H1 (cell line): ENCODE measurements around the gene ENOSF1. TPM values are rescaled to one million over a fixed set of nuclear protein-coding genes. Genes with fewer than 3 reads are reported as not detected.

Source experiments
- SAP30 ChIP-seq: fragments of 300-600 bp; sonication (generic); IDR thresholded peaks from 2 replicates; pipeline ENCODE4 v1.7.1; 2012; ENCODE audit warnings: low read length, moderate library complexity, mild to moderate bottlenecking, inconsistent platforms; ENCODE audit not compliant: insufficient read depth, insufficient replicate concordance
- SIX5 ChIP-seq: IDR thresholded peaks from 2 replicates; pipeline ENCODE4 v1.6.1; 2011; ENCODE audit warnings: mild to moderate bottlenecking, low read depth, low read length
- polyA plus RNA-seq, 7 experiments: library from polyadenylated mRNA; depleted of rRNA in 3 of 7; stranded (reverse) in 5 of 7; unstranded in 2 of 7; fragments of >200 nt in 5 of 7; fragments of 200-250 nt in 2 of 7; gene quantifications; 1 replicate in 5 of 7; 2 replicates in 1 of 7; 4 replicates in 1 of 7; pipeline versions ENCODE4 v1.2.1 to v1.2.3, GENCODE V29; 2011 to 2013; ENCODE audit warnings: missing spikeins in 2 of 7, mixed read lengths in 2 of 7
- total RNA-seq: library from RNA; stranded (reverse); fragmentation: NEBNext Ultra II Directional; extraction: Animal tissue kit (Norgen Biotek cat#: 25700); gene quantifications from 2 replicates; pipeline ENCODE4 v1.2.1, GENCODE V29; 2021

ENOSF1 gene
- total and polyA plus RNA-seq, 2 of the 8 experiments (the other 6 are each of a cell fraction or from before 2014, with no cell fraction given), result 15.4 to 26.4 TPM

DNA sequence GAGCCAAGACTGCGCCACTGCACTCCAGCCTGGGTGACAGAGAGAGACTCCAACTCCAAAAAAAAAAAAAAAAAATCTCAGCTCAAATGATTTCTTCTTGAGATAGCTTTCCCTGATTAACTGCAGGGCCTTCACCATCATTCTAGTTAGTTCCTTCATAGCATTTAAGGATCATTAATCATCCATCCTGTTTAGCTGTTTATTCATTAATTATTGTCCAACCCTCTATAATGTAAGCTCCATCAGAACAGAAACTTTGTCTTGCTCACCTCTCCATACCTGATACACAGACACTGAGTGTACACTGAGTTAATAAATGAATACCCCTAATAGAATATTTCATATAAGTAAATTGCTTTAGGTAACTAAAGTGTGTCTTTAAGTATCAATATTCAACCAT, 42.2 kb upstream of the ENOSF1 start (continued):
- TF ChIP-seq SAP30 (no peak), SIX5 (no peak)
